Left renal cortex interstitium (tissue), 4 donors: ENCODE measurements around the gene DGKH. TPM values are rescaled to one million over a fixed set of nuclear protein-coding genes. Genes with fewer than 3 reads are reported as not detected.

ENCODE experiments used
- DNase-seq, 4 donors: peaks; one replicate each; pipeline ENCODE4 v3.0.0-alpha.2; 2013; ENCODE audit warnings: low read depth in 4 of 4, low spot score in 2 of 4, missing footprints in 1 of 4
- polyA plus RNA-seq, 4 donors: library from polyadenylated mRNA; unstranded; fragments of 120-200 nt; gene quantifications; one replicate each; pipeline ENCODE4 v1.2.1, GENCODE V29; 2013; ENCODE audit not compliant: insufficient read length in 4 of 4

The DGKH gene
- polyA plus RNA-seq, 4 donors = 4.2 to 11.4 (median 6.7) TPM

- peak; percentile 93 to 96 (median 93) for DNase-seq
These were observed 223.1 kb downstream of the DGKH start for GRCh38 chr13:42271337-42272114.

DNA sequence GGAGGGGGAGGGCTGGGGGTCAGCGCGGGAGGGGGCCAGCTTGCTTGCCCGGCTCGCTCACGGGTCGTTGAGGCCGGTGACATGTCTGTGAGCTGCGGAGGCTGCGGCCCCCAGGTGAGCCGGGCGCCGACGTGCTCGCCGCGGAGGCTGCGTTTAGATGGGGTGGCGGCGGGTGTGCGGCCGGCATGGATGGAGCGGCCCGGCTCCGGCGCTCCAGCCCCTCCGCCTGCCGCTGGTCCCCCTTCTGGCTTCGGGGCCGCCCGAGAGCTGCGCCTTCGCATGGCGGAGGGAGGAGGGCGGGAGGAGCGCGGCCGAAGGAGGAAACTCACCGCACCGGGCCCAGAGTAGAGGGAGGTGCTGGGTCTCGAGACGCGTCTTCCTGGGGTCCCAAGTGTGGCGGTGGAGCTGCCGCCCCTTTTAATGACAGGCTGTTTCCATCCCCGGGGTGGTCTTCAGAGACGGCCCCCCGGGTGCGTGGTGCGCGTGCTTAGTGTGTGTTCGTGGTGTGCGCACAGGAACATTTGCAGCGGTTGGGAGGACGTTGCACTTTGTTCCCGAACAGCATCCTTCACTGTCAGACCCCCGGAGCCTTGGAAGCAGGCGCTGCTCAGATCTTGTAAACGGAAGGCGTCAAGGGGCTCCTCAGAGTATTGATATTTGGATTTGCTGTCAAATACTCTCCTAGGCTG is 223.8 kb downstream of the DGKH start, which contains the start of gene AKAP11:
AKAP11 (plus strand) TSS at position 38 of the 689 bp plus-strand sequence. CDS start 14,197 bp downstream, outside the sequence.
- peak in 3 of 4 donors; percentile 51 to 59 (median 59) for DNase-seq

GRCh38 chr13:42272804-42273175 is 224.3 kb downstream of the DGKH start:
- DNase-seq = no peak

GRCh38 chr13:42274386-42275097 is 226.1 kb downstream of the DGKH start:
- DNase-seq = no peak

DNA sequence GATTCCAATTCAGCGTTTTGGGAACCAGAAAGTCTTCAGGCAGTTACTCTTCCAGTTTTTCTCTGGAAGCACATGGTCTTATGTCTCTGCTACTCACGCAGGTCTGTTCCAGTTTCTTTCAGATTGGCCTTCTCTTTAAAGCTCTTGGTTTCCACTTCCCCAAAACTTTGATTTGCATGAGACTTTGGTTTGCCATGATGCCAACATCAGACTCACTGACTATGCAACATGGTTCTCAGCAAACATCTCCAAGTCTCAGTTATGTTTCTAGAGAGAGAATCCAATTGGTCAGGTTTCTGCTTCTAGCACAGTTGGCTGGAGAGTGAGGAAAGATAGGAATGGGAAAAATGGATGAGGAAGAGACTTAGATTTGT is 226.6 kb downstream of the DGKH start:
- DNase-seq = no peak

DNA sequence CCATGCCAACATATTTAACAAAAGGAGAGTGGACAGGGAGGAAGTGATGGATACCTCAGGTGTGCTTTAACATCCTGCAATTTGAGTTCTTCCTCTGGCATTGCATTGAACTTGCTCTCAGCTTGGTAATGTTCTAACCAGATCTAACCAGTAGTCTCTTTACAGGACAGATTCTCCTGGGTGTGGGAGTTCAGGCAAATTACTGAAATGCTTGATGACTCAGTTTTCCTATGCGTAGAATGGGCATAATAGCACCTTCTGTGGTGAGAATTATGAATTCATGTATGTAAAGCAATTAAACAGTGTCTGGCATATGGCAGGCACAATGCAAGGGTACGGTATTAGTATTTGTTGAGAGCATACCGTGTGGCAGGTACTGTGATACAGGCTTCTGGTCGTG is 227.1 kb downstream of the DGKH start:
- no peak for DNase-seq

GRCh38 chr13:42276683-42277082 is 228.2 kb downstream of the DGKH start:
- DNase-seq = no peak

DNA sequence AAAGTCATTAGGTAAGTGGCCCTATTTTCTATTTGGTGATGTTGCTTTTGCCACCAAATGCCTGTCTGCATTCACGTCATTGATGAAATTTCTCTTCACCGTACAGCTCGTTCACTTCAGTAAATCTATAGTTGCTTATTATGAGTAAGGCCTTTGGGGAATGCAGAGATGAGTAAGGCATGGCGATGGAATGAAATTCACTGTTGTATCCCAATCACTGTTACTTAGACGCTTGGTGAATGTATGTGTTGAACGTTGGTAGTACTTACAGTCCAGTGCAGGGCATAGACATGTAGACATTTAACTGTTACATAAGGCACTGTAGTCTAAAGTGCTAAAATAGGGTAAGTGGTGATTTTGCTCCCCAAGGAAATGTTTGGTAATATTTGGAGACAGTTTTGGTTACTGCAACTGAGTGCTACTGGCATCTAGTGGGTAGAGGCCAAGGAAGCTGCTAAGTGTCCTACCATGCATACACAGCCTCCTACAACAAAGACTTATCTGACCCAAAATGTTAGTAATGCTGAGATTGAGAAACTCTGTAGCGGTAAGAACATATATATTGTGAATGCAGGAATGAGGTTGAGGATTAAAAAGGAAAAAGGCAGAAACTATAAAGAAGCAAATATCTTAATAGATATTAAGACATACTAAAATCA is 229.3 kb downstream of the DGKH start:
- DNase-seq = no peak

DNA sequence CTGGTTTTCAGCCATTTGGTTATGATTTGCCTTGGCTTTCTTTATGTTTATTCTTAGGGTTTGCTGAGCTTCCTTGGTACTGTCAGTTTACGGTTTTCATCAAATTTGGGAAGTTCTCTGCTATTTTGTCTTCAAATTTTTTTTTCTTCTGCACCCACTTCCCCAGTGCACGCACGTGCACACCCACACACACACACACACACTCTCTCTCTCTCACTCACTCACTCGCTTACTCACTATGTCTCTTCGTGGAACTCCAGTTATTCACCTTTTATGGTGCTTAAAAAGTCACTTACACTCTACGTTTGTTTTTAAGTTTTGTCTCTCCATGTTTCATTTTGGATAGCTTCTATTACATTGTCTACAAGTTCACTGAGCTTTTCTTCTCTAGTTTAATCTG is 230.6 kb downstream of the DGKH start:
- DNase-seq = no peak

DNA sequence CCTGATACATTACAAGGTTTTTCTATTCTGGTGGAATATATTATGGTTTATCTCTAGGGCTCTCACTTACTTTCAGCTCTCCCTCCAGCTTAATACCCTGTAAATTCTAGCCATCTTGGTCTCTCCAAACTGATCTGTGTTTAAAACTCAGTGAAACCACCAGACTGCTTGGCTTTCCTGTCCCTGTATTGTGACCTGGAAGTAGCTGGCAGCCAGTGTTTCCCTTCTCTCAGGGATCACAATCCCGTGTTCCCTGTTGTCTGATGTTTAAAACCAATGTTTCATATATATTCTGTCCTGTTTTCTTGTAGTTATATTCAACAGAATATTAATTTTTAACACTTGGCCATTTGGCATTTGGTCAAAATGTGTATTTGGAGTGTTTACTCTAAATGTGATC is 231.5 kb downstream of the DGKH start:
- DNase-seq = no peak

- no peak for DNase-seq
These were observed 232.1 kb downstream of the DGKH start for GRCh38 chr13:42280537-42280936.

DNA sequence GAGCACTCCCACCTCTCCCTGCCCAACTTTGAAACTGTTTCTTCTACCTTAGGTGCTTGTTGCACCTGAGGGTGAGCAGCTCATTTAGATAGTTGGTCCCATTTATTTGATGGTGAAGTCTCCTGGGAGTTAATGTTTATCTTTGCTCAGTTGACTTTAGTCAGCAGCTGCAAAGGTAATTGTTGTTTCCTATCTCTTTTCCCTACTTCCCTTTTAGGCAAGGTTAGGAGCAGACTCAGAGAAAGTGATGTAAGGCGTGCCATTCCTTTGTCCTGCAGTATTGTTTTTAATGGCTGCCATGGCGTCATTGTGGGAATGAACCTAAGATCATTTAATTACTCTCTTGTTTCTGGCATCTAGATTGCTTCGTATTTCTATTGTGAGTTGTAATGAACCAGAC is 235.1 kb downstream of the DGKH start:
- no peak for DNase-seq

GRCh38 chr13:42284068-42284467 is 235.6 kb downstream of the DGKH start:
- no peak for DNase-seq

Other genes starting within 250 kb of the DGKH start
- 10 to 100 TPM; 18.2 to 23.1 (median 19.5) TPM for gene VWA8, start 87.5 kb upstream of the DGKH start, polyA plus RNA-seq
- 10 to 100 TPM; 31.9 to 45.5 (median 35.7) TPM for gene AKAP11, start 223.5 kb downstream of the DGKH start, polyA plus RNA-seq